ENCODE results near the gene PACSIN1. TPM values are rescaled to one million over a fixed set of nuclear protein-coding genes. Genes with fewer than 3 reads are reported as not detected.

PACSIN1 gene
- polyA plus RNA-seq, 3 donors from 2014 or later, result 2.9 to 10.3 (median 3.3) TPM

DNA sequence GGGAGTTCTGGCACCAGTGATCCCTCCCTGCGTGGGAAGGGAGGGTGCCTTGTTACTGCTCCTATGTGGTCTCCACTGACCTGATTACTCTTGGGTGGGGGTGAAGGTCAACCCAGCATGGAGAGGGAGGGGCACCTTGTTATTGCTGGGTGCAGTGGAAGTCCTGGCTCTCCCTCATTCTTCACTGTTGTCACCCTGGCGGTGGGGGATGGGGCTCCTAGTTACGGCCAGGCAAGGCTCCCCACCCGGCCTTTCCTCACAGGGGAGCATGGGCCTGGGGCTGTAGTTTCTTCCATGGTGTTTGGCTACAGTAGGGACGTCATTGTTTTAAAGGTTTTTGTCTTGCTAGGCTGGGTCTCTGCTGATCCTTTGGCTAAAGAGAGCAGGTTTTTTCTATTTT lies 40.8 kb downstream of the PACSIN1 start:
- Mint-ChIP-seq H3K27ac (no peak overlapping the region), H3K4me3 (no peak overlapping the region), H3K36me3 (peaks cover 0 to 7% (median 6%) of the 10 kb centered on the region in 3 donors), H3K9me3 (peaks cover 0 to 1% (median 0%) of the 10 kb centered on the region in 6 donors), H3K27me3 (ENCODE audit: low read depth in 3 of 3) (peaks cover 0 to 5% (median 2%) of the 10 kb centered on the region in 3 donors), H3K4me1 (no peaks in the 10 kb centered on the region)
- no peak for DNase-seq

DNA sequence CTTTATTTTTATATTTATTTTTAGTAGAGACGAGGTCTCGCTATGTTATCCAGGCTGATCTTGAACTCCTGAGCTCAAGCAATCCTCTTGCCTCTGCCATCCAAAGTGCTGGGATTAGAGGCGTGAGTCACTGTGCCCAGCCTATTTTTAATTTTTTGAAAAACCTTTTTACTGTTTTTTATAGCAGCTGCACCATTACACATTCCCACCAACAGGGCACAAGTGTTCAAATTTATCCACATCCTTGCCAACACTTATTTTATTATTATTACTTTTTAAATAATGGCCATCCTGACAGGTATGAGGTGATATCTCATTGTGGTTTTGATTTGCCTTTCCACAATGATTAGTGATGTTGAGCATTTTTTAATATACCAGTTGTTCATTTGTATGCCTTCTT lies 42.5 kb downstream of the PACSIN1 start:
- no peak for DNase-seq
- Mint-ChIP-seq H3K4me1 (no peaks in the 10 kb centered on the region), H3K36me3 (peaks cover 0 to 7% (median 6%) of the 10 kb centered on the region in 3 donors), H3K27ac (no peak overlapping the region), H3K27me3 (ENCODE audit: low read depth in 3 of 3) (peaks cover 0 to 5% (median 2%) of the 10 kb centered on the region in 3 donors), H3K9me3 (peaks cover 0 to 1% (median 0%) of the 10 kb centered on the region in 6 donors), H3K4me3 (no peak overlapping the region)

DNA sequence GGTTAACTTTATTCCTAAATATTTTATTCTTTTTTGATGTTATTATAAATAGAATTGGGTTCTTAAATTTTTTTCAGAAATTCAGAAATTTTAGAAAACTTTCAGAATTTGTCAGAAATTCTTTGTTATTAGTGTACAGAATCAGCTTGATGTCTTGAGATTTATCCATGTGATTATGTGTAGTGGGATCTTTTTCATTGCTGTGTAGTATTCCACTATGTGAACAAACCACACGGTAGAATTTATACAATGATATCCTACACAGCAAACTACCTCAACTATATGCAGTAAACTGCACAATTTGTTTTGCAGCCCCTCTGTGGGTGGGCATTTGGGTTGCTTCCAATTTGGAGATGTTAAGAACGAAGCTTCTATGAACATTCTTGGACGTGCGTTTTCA lies 43.9 kb downstream of the PACSIN1 start:
- DNase-seq, result no peak
- no peaks in the 10 kb centered on the region for H3K4me1 Mint-ChIP-seq
- H3K9me3 Mint-ChIP-seq, result peaks cover 0 to 2% (median 0%) of the 10 kb centered on the region in 6 donors
- H3K27me3 Mint-ChIP-seq (ENCODE audit: low read depth in 3 of 3), result peaks cover 2 to 7% (median 3%) of the 10 kb centered on the region in 3 donors
- H3K36me3 Mint-ChIP-seq, result peaks cover 0 to 7% (median 6%) of the 10 kb centered on the region in 3 donors
- no peak overlapping the region for H3K27ac Mint-ChIP-seq
- no peak overlapping the region for H3K4me3 Mint-ChIP-seq

DNA sequence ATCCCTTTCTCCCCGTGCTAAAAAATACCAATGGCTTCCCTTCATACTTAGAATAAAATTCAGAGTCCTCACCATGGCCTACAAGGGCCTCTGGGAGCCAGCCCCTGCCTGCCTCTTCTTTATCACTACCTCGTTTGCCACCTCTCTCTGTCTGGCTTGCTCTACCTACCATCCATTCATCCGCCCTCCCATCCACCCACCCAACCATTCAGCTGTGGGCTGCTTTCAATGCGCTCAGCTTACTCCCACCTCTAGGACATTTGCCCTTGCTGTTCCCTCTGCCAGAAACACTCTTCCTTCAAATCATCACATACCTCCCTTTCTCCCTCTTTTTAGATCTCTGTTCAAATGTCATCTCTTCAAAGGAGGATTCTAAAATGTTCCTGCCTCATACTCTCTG lies 44.4 kb downstream of the PACSIN1 start:
- H3K4me1 Mint-ChIP-seq, result no peaks in the 10 kb centered on the region
- H3K27me3 Mint-ChIP-seq (ENCODE audit: low read depth in 3 of 3), result peaks cover 2 to 7% (median 3%) of the 10 kb centered on the region in 3 donors
- no peak overlapping the region for H3K4me3 Mint-ChIP-seq
- DNase-seq, result no peak
- no peak overlapping the region for H3K27ac Mint-ChIP-seq
- peaks cover 0 to 7% (median 6%) of the 10 kb centered on the region in 3 donors for H3K36me3 Mint-ChIP-seq
- H3K9me3 Mint-ChIP-seq, result peaks cover 0 to 2% (median 0%) of the 10 kb centered on the region in 6 donors

DNA sequence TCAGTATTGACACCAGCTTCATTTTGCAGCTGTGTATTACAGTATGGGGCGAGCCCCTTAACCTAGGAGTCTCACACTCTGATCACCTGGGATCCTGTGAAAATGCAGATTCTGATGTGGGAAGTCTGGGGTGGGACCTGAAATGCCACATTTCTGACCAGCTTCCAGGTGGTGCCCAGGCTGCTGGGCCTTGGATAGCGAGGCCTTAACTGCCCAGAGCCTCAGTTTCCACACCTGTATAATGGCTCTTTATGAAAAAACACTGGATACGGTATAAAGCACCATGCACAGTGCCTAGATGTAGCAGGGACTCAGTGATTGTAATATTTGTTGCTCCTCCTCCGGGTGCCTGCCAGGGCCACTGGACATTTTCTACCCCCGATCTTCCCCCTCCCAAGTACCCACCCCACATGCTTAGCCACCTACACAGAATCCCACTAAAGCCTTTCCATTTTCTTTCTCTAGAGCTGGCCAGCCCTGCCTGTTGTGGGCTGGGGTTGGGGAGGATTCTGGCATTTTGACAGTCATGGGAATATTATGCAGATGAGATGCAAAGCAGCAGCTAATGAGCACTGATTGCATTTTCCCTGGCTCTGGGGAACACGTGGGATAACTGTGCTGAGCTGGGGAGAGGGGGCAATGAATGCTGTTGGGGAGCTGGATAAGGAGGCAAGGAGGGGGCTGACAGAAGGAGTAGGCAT lies 45.5 kb downstream of the PACSIN1 start:
- Mint-ChIP-seq H3K36me3 (peaks cover 0 to 7% (median 6%) of the 10 kb centered on the region in 3 donors), H3K4me3 (no peak overlapping the region), H3K4me1 (no peaks in the 10 kb centered on the region), H3K9me3 (peaks cover 0 to 2% (median 0%) of the 10 kb centered on the region in 6 donors), H3K27ac (no peak overlapping the region), H3K27me3 (ENCODE audit: low read depth in 3 of 3) (peaks cover 2 to 7% (median 3%) of the 10 kb centered on the region in 3 donors)
- DNase-seq, result no peak

DNA sequence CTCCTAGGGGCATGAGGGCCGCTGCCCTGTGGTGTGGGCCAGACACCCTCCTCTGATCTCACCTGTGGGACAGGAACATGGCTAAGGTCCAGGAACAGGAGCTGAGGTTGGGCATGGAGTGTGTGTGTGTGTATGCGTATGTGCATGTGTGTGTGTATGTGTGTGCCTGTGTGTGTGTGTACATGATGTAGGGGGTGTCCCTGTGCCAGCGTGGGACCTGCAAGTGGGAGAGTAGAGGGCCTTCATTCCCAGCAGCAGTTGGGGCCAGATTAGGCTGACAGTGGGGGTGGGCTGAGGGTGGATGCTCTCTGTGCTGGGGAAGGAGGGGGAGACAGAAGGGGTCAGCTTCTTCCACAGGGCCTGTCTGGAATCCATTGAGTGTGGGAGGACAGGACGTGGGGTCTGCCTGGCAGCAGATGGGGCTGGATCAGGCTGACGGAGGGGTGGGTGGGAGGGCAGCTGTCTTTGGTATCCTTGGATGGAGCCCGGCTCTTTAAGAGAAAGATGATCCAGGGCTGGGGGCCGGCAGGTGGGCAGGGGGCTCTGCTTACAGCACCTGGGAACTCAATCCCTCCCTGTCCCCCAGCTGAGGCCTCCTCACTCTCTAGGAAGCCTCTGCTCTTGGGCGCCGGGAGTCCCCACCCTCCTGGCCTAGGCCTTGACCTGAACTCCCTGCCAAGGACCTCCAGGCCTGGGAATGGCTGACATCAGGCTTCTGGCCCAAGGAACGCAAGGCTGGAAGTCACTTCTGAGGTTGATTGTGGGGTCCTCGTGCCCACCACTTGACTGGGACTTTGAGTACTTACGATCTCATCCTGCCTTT lies 46.2 kb downstream of the PACSIN1 start:
- Mint-ChIP-seq H3K4me3 (no peak overlapping the region), H3K9me3 (peaks cover 0 to 2% (median 0%) of the 10 kb centered on the region in 6 donors), H3K27ac (no peak overlapping the region), H3K27me3 (ENCODE audit: low read depth in 3 of 3) (peaks cover 2 to 7% (median 3%) of the 10 kb centered on the region in 3 donors), H3K36me3 (peaks cover 0 to 7% (median 6%) of the 10 kb centered on the region in 3 donors), H3K4me1 (no peaks in the 10 kb centered on the region)
- DNase-seq, result no peak

DNA sequence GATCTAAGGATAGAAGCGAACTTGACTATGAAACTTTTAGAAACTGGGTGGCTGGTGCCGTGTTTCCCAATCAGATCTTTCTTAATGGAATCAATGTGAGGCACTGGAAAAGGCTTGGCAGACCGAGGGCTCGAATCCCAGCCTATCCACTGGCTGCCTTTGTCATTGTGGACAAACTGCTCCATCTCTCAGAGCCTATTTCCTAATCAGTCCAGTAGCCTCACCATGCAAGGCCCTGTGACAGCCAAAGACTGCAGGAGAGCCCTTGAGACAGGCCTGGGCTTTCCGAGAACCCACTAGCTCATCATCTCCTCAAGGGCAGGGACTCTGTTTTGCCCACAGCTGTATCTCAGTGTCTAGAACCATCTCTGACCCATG lies 46.9 kb downstream of the PACSIN1 start:
- Mint-ChIP-seq H3K4me1 (no peaks in the 10 kb centered on the region), H3K27me3 (ENCODE audit: low read depth in 3 of 3) (peaks cover 2 to 4% (median 3%) of the 10 kb centered on the region in 3 donors), H3K4me3 (no peak overlapping the region), H3K36me3 (peaks cover 0 to 7% (median 6%) of the 10 kb centered on the region in 3 donors), H3K9me3 (peaks cover 0 to 2% (median 0%) of the 10 kb centered on the region in 6 donors), H3K27ac (no peak overlapping the region)
- DNase-seq, result no peak

DNA sequence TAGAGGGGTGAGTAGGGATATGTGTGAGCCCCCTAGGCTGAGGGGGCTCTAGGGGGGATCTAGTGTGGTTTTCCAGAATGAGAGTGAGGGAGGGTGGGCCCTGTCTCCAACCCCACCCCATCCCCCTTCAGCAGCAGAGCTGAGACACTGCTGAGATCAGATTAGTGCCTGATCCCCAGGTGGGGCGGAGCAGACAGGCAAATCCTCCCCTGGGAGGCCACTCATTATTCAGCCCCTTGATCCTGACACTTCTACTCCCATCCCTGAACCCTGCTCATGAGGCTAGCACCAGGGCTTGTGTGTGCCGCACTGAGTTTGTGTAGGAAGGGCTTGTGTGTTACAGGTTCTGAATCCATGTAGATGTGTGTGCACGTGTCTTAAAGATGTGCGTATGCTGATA lies 47.8 kb downstream of the PACSIN1 start:
- no peak overlapping the region for H3K27ac Mint-ChIP-seq
- H3K27me3 Mint-ChIP-seq (ENCODE audit: low read depth in 3 of 3), result peaks cover 2 to 4% (median 3%) of the 10 kb centered on the region in 3 donors
- H3K4me1 Mint-ChIP-seq, result no peaks in the 10 kb centered on the region
- H3K4me3 Mint-ChIP-seq, result no peak overlapping the region
- H3K9me3 Mint-ChIP-seq, result peaks cover 0 to 2% (median 0%) of the 10 kb centered on the region in 6 donors
- peaks cover 0 to 7% (median 6%) of the 10 kb centered on the region in 3 donors for H3K36me3 Mint-ChIP-seq
- no peak for DNase-seq

DNA sequence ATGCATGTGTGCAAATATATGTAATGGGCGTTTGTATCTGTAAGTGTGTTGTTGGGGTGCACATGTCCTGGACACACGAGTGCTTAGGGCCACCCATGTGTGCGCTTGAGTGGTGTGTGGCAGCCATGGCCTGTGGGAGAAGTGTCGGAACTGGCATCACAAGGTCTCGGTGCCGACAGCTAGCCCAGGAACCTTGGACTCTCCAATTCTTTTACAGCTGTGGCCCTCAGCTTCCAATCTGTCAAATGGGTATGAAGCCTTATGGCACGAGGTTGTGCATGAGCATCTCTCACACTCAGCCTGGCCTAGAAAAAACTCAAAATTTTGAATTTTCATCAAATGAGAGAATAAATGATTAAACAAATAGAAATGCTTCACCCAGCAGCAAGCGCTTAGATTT lies 48.2 kb downstream of the PACSIN1 start:
- Mint-ChIP-seq H3K27me3 (ENCODE audit: low read depth in 3 of 3) (peaks cover 2 to 4% (median 3%) of the 10 kb centered on the region in 3 donors), H3K36me3 (peaks cover 0 to 7% (median 6%) of the 10 kb centered on the region in 3 donors), H3K27ac (no peak overlapping the region), H3K9me3 (peaks cover 0 to 2% (median 0%) of the 10 kb centered on the region in 6 donors), H3K4me1 (no peaks in the 10 kb centered on the region), H3K4me3 (no peak overlapping the region)
- no peak for DNase-seq

DNA sequence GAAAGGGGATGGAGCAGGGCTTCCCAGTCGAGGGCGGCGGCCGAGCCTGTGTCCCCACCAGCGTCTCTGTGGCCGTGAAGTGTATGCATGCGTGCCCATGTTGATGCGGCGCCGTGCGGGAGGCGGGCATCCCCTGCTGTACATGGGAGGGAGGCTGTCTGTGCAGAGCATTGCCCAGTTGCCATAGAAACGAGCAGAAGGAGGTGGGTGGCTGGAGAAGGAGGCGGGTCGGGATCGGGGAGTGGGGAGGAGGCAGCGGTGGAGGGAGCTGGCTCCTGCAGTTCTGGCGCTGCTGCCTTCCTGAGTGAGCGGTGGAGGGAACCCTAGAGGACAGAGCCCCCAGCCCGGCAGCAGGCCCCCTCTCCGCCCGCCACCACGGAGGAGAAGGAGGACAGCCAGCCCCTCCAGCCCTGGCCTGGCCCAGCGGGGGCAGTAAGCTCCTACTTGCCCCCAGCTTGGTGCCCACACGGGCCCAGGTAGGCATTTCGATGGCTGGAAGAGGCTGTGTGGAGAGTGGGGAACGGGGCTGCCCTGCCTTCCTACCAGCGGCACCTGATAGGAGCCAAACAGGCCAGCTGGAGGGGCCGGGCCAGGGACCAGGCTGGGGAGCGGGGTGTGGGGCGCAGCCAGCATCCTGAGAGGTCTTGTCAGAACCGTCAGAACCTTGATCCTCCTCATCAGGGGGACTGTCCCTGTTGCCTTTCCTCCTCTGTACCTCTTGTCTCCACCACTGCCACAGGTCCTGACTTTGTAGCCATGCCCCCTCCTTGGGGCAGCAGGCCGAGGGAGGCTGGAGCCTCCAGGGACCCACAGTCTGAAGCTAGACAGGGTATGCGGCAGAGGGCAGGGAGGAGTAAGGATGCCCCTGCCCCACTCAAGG lies 49.0 kb downstream of the PACSIN1 start:
- Mint-ChIP-seq H3K27ac (no peak overlapping the region), H3K27me3 (ENCODE audit: low read depth in 3 of 3) (peaks cover 2 to 4% (median 3%) of the 10 kb centered on the region in 3 donors), H3K9me3 (peaks cover 0 to 2% (median 0%) of the 10 kb centered on the region in 6 donors), H3K4me3 (no peak overlapping the region), H3K36me3 (peaks cover 0 to 7% (median 6%) of the 10 kb centered on the region in 3 donors), H3K4me1 (no peaks in the 10 kb centered on the region)
- no peak for DNase-seq

DNA sequence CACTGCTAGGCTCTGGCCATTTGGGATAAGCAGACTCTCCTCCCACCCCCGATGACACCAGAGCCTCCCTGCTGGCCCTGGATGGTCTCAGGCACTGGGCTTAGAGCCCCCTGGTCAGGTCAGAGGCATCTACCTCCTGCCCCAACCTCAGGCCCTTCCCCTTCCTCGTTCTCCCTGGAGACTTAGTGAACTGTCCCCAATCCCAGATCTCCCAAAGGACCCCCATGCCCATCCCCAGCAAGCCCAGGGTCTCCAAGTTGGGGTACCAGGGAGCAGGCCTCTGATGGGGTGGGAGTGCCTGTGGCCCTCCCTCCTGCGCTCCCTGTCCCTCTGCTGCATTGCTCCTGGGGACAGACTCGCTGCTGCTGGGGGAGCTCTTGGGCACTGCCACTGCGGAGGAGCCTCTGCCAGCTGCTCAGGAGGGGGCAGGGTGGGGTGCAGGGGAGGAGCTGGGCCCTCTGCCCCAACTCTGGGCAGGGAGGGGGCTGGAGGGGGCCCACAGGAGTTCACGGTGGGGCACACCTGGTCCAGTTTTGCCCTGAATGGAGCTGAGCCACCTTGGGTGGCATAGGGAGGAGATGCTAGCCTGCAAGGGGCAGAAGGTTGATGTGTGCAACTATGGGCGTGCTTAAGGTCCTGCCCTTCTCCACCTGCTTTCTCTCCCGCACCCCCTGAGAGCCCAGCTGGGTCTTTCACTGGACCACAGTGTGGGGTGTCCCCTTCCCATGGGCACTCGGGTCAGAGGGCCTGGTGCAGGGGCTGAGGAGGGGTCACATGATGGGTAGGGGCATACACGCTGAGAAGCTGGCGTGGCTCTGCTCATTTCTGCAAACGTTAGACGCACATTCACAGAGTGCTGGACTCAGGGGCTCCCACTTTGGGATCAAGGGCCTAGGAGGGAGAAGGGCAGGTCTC lies 49.9 kb downstream of the PACSIN1 start:
- Mint-ChIP-seq H3K27me3 (ENCODE audit: low read depth in 3 of 3) (peaks cover 1 to 4% (median 2%) of the 10 kb centered on the region in 3 donors), H3K4me3 (no peak overlapping the region), H3K4me1 (no peaks in the 10 kb centered on the region), H3K36me3 (no peaks in the 10 kb centered on the region), H3K9me3 (peaks cover 0 to 2% (median 0%) of the 10 kb centered on the region in 6 donors), H3K27ac (no peak overlapping the region)
- DNase-seq, result no peak

DNA sequence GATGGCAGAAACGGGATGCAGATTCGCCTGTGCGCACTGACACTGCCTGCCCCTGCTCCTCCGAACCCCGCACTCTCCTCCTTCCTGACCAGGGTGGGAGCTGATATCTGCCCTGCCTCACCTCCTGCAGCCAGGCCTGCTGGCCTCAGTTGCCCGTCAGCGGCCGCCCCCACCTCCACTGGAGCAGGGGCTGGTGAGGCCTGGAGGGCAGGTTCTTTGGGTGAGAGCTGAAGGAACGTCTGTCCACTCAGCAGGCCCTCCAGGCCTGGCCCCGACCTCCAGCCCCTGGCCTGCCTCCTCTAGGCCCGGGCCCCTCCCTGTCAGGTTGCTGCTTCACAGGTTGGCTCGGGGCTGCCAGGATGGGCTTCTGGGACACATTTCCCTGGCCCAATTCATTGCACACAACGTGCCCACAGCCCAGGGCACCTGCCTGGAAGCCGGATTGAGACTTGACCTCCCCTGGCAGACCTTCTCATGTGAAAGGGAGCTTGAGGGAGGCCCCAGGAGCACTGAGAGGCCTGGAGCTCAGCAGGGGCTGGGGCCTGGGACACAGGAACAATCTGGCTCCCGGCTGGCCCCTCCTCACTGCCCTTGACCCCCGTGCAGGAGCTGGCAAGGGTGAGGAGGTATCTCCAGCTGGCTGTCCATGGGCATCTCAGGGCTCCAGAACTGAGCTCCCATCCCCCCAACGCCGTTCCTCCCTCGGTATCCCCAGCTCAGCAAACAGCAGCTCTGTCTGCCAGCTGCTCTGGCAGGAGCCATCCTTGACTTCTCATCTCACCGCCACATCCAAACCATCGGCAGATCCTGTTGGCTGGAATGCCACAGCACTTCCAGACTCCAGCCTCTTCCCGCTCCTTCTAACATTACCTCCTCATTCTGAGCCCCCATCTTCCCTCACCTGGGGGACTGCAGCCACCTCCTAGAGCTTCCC lies 50.8 kb downstream of the PACSIN1 start:
- no peak overlapping the region for H3K27ac Mint-ChIP-seq
- H3K9me3 Mint-ChIP-seq, result peaks cover 0 to 2% (median 0%) of the 10 kb centered on the region in 6 donors
- no peak for DNase-seq
- no peak overlapping the region for H3K4me3 Mint-ChIP-seq
- H3K27me3 Mint-ChIP-seq (ENCODE audit: low read depth in 3 of 3), result peaks cover 1 to 4% (median 2%) of the 10 kb centered on the region in 3 donors
- no peaks in the 10 kb centered on the region for H3K4me1 Mint-ChIP-seq
- H3K36me3 Mint-ChIP-seq, result no peaks in the 10 kb centered on the region
